ENCODE measurements around the gene JPH2.

JPH2 gene

DNA sequence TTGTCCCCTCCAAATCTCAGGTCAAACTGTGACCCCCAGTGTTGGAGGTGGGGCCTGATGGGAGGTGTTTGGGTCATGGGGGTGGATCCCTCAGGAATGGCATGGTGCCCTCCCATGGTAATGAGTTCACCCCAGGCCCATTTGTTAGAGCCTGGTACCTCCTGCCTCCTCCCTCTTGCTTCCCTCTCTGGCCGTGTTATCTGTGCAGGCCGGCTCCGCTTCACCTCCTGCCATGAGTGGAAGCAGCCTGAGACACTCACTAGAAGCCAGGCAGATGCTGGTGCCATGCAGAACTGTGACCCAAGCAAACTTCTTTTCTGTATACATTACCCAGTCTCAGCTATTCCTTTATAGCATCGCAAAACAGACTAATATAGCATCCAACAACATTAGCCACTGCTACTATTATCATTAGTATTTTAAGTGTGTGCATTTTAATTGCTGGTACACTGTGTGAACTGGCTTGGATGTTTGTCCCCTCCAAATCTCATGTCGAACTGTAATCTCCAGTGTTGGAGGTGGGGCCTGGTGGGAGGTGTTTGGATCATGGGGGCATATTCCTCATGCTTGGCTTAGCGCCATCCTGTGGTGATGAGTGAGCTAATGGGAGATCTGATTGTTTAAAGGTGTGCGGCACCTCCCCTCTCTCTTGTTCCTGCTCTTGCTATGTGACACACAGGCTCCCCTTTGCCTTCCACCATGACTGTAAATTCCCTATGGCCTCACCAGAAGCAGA, 35.8 kb upstream of the JPH2 start:
- no peak for FAIRE-seq
- DNase-seq (ENCODE audit: insufficient read length): no peak
- no peak for TF ChIP-seq POLR2AphosphoS5 (IDR thresholded peaks at IDR 0.05; ENCODE audit: low read depth, low read length)
- TF ChIP-seq TAF1 (IDR thresholded peaks at IDR 0.05; ENCODE audit: borderline replicate concordance, low read depth, low read length): no peak
- TF ChIP-seq POLR2A (IDR thresholded peaks at IDR 0.05; ENCODE audit: low read depth, low read length): no peak

DNA sequence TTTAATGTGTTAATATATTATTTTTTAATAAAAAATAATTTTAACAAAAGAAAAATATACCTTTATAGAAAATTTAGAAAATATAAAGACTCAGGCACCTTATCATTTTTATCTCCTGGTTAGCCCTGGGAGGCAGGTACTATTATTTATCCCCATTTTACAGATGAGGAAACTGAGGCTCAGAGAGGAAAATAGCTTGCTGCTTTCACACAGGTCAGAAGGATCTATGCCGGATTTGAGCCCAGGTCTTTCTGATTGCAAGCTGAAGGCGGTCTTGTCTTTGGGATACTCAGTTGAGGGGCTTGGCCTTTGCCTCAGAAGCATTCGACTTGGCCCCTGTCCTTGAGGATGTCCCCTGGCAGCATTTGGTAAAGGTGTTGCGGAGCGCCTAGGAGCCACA, 35.0 kb upstream of the JPH2 start:
- TF ChIP-seq POLR2A (IDR thresholded peaks at IDR 0.05; ENCODE audit: low read depth, low read length): no peak
- no peak for TF ChIP-seq POLR2AphosphoS5 (IDR thresholded peaks at IDR 0.05; ENCODE audit: low read depth, low read length)
- FAIRE-seq: no peak
- no peak for DNase-seq (ENCODE audit: insufficient read length)

DNA sequence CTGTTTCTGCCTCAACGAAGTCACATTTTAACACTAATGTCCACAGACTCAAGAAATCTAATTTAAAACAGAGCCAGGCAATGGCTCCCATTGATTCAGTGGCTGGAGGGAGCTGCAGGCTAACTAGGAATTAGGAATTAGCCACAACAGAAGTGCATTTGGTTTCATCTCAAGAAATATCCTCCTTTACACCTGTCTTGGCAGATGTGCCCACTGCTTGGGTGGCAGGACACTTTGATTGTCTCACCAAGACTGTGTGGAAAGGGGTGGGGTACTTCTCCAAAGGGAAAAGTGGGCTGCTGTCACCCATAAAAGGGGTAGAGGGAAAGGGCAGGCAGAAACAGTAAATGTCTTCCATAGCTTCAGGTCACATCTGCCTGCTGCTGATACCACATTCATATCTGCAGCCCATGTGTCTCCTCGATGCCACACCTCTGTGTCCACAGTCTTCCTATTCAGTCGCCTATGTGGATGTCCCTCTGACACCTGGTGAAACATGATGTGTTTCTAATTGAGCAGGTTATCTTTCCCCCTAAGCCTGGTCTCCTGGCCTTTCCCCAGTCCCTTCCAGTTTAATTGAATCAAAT, 34.5 kb upstream of the JPH2 start:
- FAIRE-seq (no peak), DNase-seq (ENCODE audit: insufficient read length) (no peak)
- TF ChIP-seq POLR2A (IDR thresholded peaks at IDR 0.05; ENCODE audit: low read depth, low read length): no peak
- TF ChIP-seq TAF1 (IDR thresholded peaks at IDR 0.05; ENCODE audit: borderline replicate concordance, low read depth, low read length): no peak
- TF ChIP-seq POLR2AphosphoS5 (IDR thresholded peaks at IDR 0.05; ENCODE audit: low read depth, low read length): no peak

DNA sequence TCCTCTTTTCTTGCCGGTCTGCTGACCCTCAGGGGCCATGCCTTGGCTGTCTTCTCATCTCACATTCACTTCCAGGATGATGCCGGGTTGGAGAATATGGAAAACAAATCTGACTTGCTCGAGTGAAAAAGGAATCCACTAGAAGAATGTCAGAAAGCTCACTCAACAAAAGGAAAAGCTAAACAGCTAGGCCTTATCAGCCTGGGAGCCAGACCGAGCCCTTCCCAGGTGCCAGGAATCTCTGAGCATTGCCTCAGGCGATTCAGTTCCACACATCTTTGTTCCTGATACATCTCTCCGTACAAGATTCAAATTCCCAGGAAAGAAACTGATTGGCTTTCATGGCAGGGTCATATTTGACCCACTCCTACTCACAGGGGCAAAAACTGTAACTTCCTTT, 32.8 kb upstream of the JPH2 start:
- FAIRE-seq (no peak), DNase-seq (ENCODE audit: insufficient read length) (no peak)
- no peak for TF ChIP-seq TAF1 (IDR thresholded peaks at IDR 0.05; ENCODE audit: borderline replicate concordance, low read depth, low read length)
- no peak for TF ChIP-seq POLR2AphosphoS5 (IDR thresholded peaks at IDR 0.05; ENCODE audit: low read depth, low read length)
- TF ChIP-seq POLR2A (IDR thresholded peaks at IDR 0.05; ENCODE audit: low read depth, low read length): no peak

DNA sequence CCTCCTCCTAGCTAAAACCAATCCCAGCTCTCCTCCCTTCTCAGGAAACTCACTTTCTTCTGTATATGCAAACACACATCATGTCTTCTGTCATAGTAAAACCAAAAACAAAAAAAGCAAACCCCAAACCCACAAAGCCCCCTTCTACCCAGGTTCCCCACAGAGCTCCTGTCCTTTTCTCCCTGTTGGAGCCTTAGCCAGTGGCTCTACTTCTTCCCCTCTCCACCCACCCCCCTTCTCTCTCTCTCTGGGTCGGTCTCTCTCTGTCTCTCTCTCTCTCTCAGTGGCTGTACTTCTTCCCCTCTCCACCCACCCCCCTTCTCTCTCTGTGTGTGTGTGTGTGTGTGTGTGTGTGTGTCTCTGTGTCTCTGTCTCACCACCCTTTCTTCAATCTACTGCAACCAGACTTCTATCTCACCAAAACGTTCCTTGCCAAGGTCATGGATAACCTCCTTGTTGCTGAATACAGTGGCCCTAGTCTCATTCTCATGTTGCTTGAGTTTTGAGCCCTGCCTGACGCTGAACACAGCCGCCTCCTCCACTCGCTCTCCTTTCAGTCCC, 32.3 kb upstream of the JPH2 start:
- TF ChIP-seq POLR2AphosphoS5 (IDR thresholded peaks at IDR 0.05; ENCODE audit: low read depth, low read length) (no peak), TAF1 (IDR thresholded peaks at IDR 0.05; ENCODE audit: borderline replicate concordance, low read depth, low read length) (no peak), POLR2A (IDR thresholded peaks at IDR 0.05; ENCODE audit: low read depth, low read length) (no peak)
- DNase-seq (ENCODE audit: insufficient read length): no peak
- no peak for FAIRE-seq

DNA sequence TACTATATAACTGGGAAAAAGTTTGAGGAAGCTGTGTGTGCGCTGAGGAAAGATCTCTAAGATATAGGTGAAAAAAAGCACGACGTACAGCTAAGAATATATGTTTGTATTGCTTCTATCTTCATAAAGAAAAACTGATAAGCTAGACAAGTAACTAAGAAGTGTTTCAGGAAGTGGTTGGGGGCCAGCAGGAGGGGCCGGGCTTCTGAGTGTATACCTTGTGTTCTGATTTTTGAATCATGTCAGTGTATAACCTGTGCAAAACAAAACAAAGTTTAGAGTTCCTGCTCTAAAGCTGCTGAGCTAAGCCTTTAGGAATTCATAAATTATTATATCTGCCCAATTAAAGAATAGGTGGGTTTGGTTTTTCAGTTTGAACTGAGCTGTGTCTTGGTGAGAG, 31.5 kb upstream of the JPH2 start:
- FAIRE-seq: no peak
- DNase-seq (ENCODE audit: insufficient read length): no peak
- TF ChIP-seq TAF1 (IDR thresholded peaks at IDR 0.05; ENCODE audit: borderline replicate concordance, low read depth, low read length) (no peak), POLR2A (IDR thresholded peaks at IDR 0.05; ENCODE audit: low read depth, low read length) (no peak), POLR2AphosphoS5 (IDR thresholded peaks at IDR 0.05; ENCODE audit: low read depth, low read length) (no peak)

DNA sequence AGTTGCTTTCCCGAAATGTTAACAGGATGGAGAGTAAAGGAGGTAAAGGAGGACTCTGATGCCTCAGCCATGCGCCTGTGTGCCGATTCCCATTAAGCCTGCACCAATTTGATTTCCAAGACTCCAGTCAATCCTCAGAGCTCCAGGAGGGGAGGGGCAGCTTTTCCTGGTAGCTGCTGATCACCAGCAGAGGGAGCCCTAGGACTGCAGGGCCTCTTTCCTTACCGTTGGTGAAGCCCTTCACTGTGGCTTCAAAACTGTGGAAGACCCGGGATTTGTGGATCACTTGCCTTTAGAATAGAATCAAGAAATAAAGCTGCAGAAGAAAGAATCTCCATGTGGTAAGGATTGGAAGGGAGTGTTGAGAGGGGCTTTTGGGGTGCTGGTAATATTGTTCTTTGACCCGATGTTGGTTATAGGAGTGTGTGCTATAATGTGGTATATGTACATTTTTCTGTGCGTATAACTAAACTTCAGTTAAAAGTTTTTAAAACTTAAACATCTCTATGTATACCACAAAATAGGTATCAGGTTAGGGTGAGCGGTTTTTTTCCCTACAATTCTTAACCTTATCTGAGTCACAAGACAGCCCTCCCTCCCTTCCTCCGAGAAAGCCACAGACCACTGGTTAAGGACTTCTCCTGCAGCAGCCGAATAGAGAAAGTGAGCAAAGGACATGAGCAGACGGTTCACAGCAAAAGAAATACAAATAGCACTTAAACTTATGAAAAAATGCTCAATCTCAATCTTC, 30.5 kb upstream of the JPH2 start:
- DNase-seq (ENCODE audit: insufficient read length): no peak
- FAIRE-seq: peak; percentile 64
- no peak for TF ChIP-seq TAF1 (IDR thresholded peaks at IDR 0.05; ENCODE audit: borderline replicate concordance, low read depth, low read length)
- TF ChIP-seq POLR2AphosphoS5 (IDR thresholded peaks at IDR 0.05; ENCODE audit: low read depth, low read length): no peak
- no peak for TF ChIP-seq POLR2A (IDR thresholded peaks at IDR 0.05; ENCODE audit: low read depth, low read length)

DNA sequence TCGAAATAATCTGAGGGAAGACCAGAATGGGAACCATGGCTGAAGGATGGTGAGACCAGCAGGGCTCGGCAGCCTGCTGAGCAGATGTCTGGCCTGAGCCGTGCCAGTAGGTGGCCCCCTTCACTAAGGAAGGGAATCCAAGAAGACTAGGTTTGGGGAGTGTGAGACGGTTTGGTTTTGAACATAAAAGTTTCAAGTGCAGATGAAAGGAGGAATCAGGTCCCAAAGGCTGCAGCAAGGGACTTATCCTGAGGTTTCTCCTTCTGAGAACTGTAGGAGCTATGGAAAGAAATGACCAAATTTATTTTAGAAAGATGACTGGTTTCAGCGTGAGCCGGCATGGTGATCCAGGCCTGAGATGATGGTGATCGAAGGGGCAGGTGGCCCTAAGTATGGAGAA, 28.1 kb upstream of the JPH2 start:
- DNase-seq (ENCODE audit: insufficient read length) (no peak), FAIRE-seq (peak; percentile 87)
- TF ChIP-seq TAF1 (IDR thresholded peaks at IDR 0.05; ENCODE audit: borderline replicate concordance, low read depth, low read length): no peak
- no peak for TF ChIP-seq POLR2A (IDR thresholded peaks at IDR 0.05; ENCODE audit: low read depth, low read length)
- no peak for TF ChIP-seq POLR2AphosphoS5 (IDR thresholded peaks at IDR 0.05; ENCODE audit: low read depth, low read length)

DNA sequence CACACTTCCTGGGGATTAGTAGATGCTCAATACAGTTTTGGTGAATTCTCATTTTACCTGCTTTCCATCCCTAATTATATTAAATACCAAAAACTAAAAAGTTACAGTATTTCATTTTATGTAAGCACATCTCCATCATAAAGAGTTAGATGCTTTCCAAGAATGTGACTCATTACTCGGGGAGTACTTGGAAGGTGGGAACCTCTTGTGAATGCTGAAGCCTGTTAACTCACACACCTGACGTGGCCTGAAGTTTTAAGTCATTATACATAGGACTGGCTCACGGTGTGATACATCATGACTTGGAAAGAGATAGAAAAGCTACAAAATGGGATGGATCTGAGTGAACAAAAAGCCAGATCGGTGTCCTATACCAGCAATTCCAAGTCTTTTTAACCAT, 25.8 kb upstream of the JPH2 start:
- TF ChIP-seq POLR2AphosphoS5 (IDR thresholded peaks at IDR 0.05; ENCODE audit: low read depth, low read length) (no peak), TAF1 (IDR thresholded peaks at IDR 0.05; ENCODE audit: borderline replicate concordance, low read depth, low read length) (no peak), POLR2A (IDR thresholded peaks at IDR 0.05; ENCODE audit: low read depth, low read length) (no peak)
- no peak for DNase-seq (ENCODE audit: insufficient read length)
- FAIRE-seq: no peak

DNA sequence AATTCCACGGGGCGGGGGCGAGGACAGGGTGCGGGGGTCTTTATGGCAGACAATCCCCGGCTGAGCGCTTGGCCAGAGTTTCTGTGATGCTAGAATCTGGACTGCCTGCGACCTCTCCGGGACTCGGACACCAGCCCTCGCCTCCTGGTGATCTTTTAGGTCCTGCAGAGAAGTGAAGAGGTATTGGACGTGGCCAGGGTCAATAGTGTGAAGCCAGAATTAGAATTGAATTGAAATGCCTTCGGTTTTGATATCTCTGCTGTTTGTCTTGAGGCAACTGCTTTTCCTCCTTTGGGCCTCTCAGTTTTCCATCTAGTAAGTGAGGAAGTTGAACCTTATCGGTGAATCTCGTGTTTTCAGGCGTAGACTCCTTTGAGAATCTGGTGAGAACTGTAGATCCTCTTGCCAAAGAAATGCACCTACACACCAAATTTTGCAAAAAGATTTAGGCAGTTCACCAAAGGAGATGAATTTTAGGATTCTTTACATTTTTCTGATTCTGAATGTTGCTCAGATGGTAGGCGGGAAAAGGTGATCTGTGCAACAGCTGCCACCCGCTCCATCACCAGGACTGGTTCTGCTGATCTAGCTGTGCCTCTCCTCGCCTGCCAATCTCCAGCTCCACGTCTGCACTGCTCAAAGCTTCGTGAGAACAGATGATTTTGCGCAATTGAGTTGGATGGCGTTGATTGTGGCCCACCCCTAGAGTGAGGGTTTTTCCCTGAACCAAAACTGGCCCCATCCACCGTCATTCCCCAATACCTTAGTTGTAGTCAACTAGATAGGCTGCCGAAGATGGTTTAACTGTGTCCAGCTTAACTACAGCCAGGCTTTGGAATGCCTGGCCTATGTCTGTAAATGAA, 24.4 kb upstream of the JPH2 start:
- no peak for DNase-seq (ENCODE audit: insufficient read length)
- no peak for TF ChIP-seq POLR2A (IDR thresholded peaks at IDR 0.05; ENCODE audit: low read depth, low read length)
- TF ChIP-seq TAF1 (IDR thresholded peaks at IDR 0.05; ENCODE audit: borderline replicate concordance, low read depth, low read length): no peak
- no peak for TF ChIP-seq POLR2AphosphoS5 (IDR thresholded peaks at IDR 0.05; ENCODE audit: low read depth, low read length)
- FAIRE-seq: no peak
